GM06990 (cell line): ENCODE results near the gene BBX.

ENCODE experiments used
- DNase-seq: peaks from one replicate; pipeline ENCODE4 v3.0.0-alpha.2; 2011; ENCODE audit not compliant: insufficient read length; ENCODE audit errors: extremely low read depth
- H3K27me3 ChIP-seq: replicated peaks from 2 replicates; pipeline ENCODE4 v1.6.0; 2011; ENCODE audit warnings: low read length; ENCODE audit not compliant: control insufficient read depth, insufficient read depth
- H3K36me3 ChIP-seq: 2 replicates; pipeline ENCODE4 v1.5.1; 2011; ENCODE audit warnings: low read length; ENCODE audit not compliant: control insufficient read depth, insufficient read depth
- H3K4me3 ChIP-seq: replicated peaks from 2 replicates; pipeline ENCODE4 v1.5.1; 2011; ENCODE audit warnings: low read depth, mild to moderate bottlenecking, control low read depth, low read length
- CTCF ChIP-seq: IDR thresholded peaks from 2 replicates; pipeline ENCODE4 v1.5.1; 2011; ENCODE audit warnings: low read length, control low read depth, mild to moderate bottlenecking, inconsistent platforms; ENCODE audit not compliant: insufficient read depth, poor library complexity, severe bottlenecking

The BBX gene

GRCh38 chr3:107620534-107620933 lies 97.8 kb downstream of the BBX start:
- Histone ChIP-seq H3K36me3 (no peaks in the 10 kb centered on the region), H3K27me3 (no peaks in the 10 kb centered on the region), H3K4me3 (no peak overlapping the region)
- TF ChIP-seq CTCF: no peak
- no peak for DNase-seq

DNA sequence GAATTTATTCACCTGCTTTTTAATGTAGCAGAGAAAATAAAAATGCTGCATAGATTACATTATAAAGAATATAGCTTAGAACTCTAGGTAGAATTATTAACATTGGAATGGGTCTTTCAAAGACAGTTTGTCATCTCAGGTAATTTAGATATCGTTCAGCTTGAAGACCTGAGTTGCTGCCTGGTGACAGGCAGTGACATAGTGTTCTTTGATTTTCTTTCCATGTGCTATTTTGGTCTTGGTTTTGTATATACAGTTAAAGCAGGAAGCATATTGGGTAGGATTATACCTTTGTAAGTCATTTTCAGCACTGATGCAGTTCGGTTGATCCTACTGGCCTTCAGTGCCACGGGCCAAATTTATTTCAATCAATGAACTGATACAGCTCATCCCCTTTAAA lies 98.7 kb downstream of the BBX start:
- no peak for DNase-seq
- TF ChIP-seq CTCF: no peak
- H3K27me3 ChIP-seq: no peaks in the 10 kb centered on the region

DNA sequence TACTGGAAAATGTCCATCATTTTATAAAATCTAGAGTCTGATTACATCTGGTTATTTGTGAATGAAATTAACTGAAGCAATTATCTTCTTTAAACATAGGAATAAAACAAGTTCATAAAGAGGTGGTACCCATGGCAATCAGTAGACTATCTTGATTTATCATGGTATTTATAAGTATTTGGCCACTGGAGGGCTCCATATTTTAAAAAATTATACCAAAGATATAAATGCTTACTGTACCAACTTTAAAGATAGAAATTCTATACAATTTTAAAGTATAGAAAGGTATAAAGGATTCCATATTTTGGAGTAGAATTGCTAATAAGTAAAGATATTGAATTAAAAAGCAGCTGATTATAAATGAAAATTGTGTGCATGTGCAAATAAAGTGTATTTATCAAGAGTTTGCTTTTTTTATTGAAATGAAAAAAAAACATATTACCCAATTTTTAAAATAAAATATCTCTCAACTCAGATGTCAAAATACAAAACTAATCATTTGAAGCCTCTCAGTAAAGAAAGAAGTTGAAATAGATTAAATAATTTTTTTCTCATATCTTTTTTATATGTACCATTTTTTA lies 105.3 kb downstream of the BBX start:
- Histone ChIP-seq H3K36me3 (no peaks in the 10 kb centered on the region), H3K4me3 (no peak overlapping the region), H3K27me3 (no peaks in the 10 kb centered on the region)
- DNase-seq: no peak
- TF ChIP-seq CTCF: no peak

More for the DNA sequence above, 98.7 kb downstream of the BBX start:
- no peaks in the 10 kb centered on the region for H3K36me3 ChIP-seq
- H3K4me3 ChIP-seq: no peak overlapping the region

- no peak for DNase-seq
- Histone ChIP-seq H3K36me3 (no peaks in the 10 kb centered on the region), H3K4me3 (no peak overlapping the region), H3K27me3 (no peaks in the 10 kb centered on the region)
- no peak for TF ChIP-seq CTCF
Measured at GRCh38 chr3:107629566-107629965, 106.8 kb downstream of the BBX start.

DNA sequence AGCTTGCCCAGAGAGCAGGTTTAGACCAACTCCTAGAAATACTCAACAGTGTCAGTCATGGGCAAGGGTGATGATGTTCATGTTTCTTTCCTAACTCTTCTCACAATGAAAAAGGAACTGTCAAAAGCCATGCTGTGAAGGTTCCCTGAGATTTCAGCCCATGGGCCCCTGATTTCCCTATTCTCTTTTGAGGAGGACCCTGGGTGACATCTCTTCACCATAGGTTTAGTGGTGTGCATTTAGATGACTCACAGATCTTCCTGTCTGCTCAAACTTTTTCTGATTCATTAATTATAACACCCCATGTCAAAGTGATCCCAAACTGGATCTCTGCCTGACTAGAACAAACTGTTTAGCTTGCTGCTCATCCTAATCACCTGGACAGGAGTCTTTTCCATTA lies 108.0 kb downstream of the BBX start:
- Histone ChIP-seq H3K36me3 (no peaks in the 10 kb centered on the region), H3K4me3 (no peak overlapping the region), H3K27me3 (no peaks in the 10 kb centered on the region)
- DNase-seq: no peak
- TF ChIP-seq CTCF: no peak

- Histone ChIP-seq H3K36me3 (no peaks in the 10 kb centered on the region), H3K27me3 (no peaks in the 10 kb centered on the region), H3K4me3 (no peak overlapping the region)
- DNase-seq: no peak
- no peak for TF ChIP-seq CTCF
Measured at GRCh38 chr3:107632576-107632975, 109.8 kb downstream of the BBX start.
